Activated CD4-positive, alpha-beta memory T cell treated with anti-CD3 and anti-CD28 coated beads, Interleukin-2, amount 10 ng/mL, durations not matched to agents 7 days and 5 days (primary cell): ENCODE results near the gene UCP3. TPM values are rescaled to one million over a fixed set of nuclear protein-coding genes. Genes with fewer than 3 reads are reported as not detected.

Source experiments
- CTCF ChIA-PET: fragments of 350-600 bp; sonication (Branson Sonifier 250); formaldehyde crosslinking; loops from one replicate; lab custom pipeline; 2021; ENCODE audit warnings: antibody characterized with exemption, inconsistent platforms; lab: Charles Lee
- POLR2A ChIA-PET: fragments of 350-600 bp; sonication (Branson Sonifier 250); formaldehyde crosslinking; loops from one replicate; lab custom pipeline; 2021; ENCODE audit warnings: antibody characterized with exemption; lab: Charles Lee
- DNase-seq: peaks from one replicate; pipeline ENCODE4 v3.0.0-alpha.2; 2020
- H3K27ac Mint-ChIP-seq: one replicate; pipeline ENCODE4 v1.8.0; 2021; ENCODE audit warnings: mild to moderate bottlenecking, mixed read lengths
- H3K27me3 Mint-ChIP-seq: one replicate; pipeline ENCODE4 v1.8.0; 2021; ENCODE audit warnings: mixed read lengths
- H3K36me3 Mint-ChIP-seq: one replicate; pipeline ENCODE4 v1.8.0; 2021; ENCODE audit warnings: low read depth, mixed read lengths
- H3K4me1 Mint-ChIP-seq: one replicate; pipeline ENCODE4 v1.8.0; 2021; ENCODE audit warnings: mixed read lengths
- H3K4me3 Mint-ChIP-seq: one replicate; pipeline ENCODE4 v1.8.0; 2021; ENCODE audit warnings: mild to moderate bottlenecking, mixed read lengths
- H3K9me3 Mint-ChIP-seq: one replicate; pipeline ENCODE4 v1.8.0; 2021; ENCODE audit warnings: mixed read lengths
- total RNA-seq, 2 experiments: library from RNA; stranded (reverse); gene quantifications; one replicate each; pipeline ENCODE4 v1.2.3, GENCODE V29; 2021

The UCP3 gene
- total RNA-seq, 2 experiments from 2014 or later: 1.8 to 2.4 TPM

DNA sequence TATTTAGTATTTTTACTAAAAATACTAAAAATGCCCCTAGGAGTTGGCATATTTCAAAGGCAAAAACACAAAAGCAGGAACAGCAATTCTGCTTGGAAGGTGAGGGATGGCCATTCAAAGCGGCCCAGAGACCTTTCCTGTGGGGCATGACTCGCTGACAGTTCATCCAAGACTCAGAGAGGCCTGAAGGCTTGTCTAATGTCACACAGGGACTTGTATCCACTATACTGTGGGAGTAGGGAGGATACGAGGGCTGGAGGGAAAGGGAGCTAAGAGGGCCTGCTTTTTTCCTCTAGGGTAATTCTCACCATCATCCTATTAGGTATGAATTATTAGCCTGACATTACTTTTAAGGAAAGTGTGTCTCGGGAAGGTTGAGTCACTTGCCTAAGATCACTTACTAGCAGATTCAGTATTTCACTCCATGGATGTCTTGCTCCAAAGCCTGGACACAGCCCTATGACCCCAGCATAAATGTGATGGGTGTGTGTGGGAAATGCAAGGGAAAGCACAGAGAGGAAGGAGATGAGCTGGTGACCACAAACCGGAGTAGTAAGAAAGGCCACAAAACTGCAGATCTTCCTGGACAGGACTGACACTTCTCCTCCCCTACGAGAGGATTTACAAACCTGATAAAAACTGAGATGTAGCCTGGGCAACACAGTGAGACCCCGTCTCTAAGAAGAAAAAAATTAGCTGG lies 16.7 kb upstream of the UCP3 start:
- DNase-seq: no peak
- POLR2A ChIA-PET: interaction anchor here (1.1 to 1.5 kb wide), 3 partner anchors 9 to 21 kb away, joined by 3 to 5 read pairs (median 4); no protein-coding TSS in a partner anchor
- Mint-ChIP-seq H3K27ac (peak overlapping the region; percentile 75), H3K9me3 (no peaks in the 10 kb centered on the region), H3K4me3 (no peak overlapping the region), H3K27me3 (no peaks in the 10 kb centered on the region), H3K4me1 (peaks cover 60% of the 10 kb centered on the region), H3K36me3 (peaks cover 41% of the 10 kb centered on the region)
- CTCF ChIA-PET: no interaction called here

DNA sequence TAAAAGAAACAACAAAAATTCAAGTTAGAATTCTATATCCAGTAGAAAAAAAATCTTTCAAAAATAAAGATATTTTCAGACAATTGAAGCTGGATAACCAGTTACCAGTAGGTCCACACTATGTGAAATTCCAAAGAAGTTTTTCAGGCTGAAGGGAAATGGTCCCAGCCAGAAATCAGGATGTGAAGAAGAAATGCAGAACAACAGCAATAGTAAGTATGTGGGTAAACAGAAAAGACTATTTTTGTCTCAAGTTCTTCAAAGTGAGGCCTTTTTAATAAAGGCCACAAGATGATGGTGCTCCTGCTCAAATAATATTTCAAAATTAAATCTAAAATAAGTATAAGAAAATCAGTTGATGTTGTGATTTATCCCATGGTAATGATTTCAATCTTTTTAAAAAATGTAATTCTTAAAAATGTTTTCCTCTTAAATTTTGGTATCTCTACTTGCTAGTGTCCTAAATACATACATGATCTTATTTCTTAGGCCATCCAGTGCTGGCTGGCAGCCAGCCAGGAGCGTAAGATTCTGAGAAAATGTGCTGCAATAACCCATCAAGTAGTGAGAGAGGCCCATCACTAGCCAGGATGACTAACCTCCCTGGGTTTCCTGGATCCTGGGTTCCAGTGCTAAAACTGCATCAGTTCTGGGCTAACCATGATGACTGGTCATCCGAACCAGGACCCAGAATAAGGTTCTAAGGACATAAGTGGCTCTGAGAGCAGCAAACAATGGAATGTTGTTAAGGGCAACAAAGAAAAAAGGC lies 15.6 kb upstream of the UCP3 start:
- peak overlapping the region; percentile 71 for H3K27ac Mint-ChIP-seq
- DNase-seq: peak; percentile 62
- ChIA-PET CTCF (no interaction called here), POLR2A (no interaction called here)
- no peaks in the 10 kb centered on the region for H3K27me3 Mint-ChIP-seq
- no peak overlapping the region for H3K4me3 Mint-ChIP-seq
- H3K4me1 Mint-ChIP-seq: peaks cover 48% of the 10 kb centered on the region
- H3K9me3 Mint-ChIP-seq: no peaks in the 10 kb centered on the region
- peaks cover 44% of the 10 kb centered on the region for H3K36me3 Mint-ChIP-seq

DNA sequence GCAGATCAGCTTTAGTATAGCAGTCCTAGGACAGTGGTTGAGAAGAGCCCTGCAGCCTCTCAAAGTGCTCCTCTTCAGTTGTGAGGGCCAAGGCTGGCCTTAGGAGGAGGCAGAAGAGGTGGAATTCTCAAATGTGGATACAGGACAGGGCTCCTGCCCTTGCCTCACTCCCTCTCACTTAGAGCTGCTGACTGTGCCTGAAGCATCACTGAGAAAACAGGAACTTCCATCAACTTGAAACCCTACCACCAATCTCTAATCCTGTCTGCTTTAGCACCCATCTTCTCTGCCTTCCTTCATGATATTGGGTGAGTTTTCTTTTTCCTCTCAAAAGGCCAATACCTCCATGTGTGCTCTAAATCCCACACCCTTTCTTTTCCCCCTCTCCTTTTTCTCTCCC lies 14.4 kb upstream of the UCP3 start:
- Mint-ChIP-seq H3K27me3 (no peaks in the 10 kb centered on the region), H3K27ac (no peak overlapping the region)
- CTCF ChIA-PET: no interaction called here

DNA sequence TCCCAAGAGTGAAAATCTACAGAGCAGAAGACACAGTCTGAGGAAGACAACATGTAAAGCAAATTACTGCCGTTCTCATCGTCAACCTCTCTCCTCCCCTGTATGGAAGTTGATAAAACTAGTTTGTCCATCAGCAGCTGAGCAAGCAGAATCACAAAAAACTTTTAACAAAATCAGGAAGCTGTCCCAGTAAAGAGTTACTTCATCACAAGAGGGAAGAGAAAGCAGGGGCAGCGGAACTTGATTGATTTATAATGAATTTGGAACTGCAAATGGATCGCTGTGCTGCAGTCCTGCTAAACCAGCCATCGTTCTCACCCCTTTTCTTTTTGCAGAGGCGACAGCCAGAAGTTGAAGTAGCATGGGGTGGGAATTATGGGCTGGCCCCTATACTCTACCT lies 13.7 kb upstream of the UCP3 start:
- Mint-ChIP-seq H3K36me3 (peaks cover 40% of the 10 kb centered on the region), H3K9me3 (no peaks in the 10 kb centered on the region), H3K27ac (no peak overlapping the region), H3K4me3 (no peak overlapping the region), H3K4me1 (peaks cover 43% of the 10 kb centered on the region), H3K27me3 (no peaks in the 10 kb centered on the region)
- ChIA-PET CTCF (no interaction called here), POLR2A (no interaction called here)
- DNase-seq: no peak

More for the DNA sequence above, 14.4 kb upstream of the UCP3 start:
- Mint-ChIP-seq H3K36me3 (peaks cover 38% of the 10 kb centered on the region), H3K9me3 (no peaks in the 10 kb centered on the region), H3K4me3 (no peak overlapping the region), H3K4me1 (peaks cover 45% of the 10 kb centered on the region)
- DNase-seq: no peak
- POLR2A ChIA-PET: no interaction called here

DNA sequence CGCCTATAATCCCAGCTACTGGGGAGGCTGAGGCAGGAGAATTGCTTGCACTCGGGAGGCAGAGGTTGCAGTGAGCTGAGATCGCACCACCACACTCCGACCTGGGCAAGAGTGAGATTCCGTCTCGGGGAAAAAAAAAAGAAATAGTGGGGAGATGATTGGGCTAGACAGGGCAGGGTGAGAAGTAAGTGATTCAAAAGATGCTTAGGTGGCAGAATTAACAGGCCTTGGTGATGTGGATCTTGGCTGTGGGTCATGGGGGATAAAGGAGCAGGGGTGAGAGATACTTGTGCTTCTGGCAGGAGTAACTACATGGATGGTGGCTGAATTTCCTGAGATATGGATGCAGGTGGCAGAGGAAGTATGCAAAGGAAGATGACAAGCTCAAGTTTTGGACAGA lies 13.1 kb upstream of the UCP3 start:
- Mint-ChIP-seq H3K4me3 (no peak overlapping the region), H3K27ac (no peak overlapping the region), H3K36me3 (peaks cover 45% of the 10 kb centered on the region), H3K4me1 (peaks cover 45% of the 10 kb centered on the region), H3K9me3 (no peaks in the 10 kb centered on the region), H3K27me3 (no peaks in the 10 kb centered on the region)
- DNase-seq: no peak
- CTCF ChIA-PET: no interaction called here
- POLR2A ChIA-PET: no interaction called here

DNA sequence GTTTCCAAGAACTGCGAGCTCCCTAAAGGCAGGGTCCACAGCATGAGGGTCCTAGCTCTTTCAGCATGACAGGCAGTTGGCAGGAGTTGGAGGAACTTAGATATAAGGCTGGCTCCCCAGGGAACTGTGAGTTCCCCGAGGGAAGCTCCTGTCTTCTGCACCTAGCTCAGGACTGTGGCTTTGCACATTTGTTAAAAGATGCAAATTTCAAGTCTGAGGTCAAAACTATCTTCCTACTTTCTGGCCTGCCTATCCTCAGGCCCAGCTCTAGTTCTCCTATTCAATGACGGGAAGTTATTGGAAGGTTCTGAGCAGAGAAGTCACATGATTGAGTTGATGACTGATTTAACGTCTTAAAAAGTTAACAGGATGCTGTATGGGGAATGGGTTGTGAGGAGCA lies 11.7 kb upstream of the UCP3 start:
- H3K4me1 Mint-ChIP-seq: peaks cover 49% of the 10 kb centered on the region

DNA sequence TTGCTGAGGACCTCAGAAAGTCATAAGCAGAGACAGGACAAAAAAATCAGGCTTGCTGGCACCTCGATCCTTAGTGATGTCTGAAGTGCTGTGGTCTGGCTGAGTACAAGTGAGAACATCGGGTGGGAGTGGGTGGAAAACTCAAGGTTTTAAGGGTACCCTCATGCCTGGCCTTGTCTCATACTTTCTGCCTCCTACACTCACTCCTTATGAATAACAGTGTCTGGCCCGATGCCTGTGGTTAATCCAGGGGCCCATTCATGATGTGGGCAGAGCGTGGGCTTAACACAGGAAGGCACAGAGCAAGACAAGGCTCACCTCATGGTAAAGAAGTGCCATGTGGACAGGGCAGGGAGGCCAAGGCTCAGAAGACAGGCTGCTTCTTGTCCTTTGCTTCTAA lies 11.0 kb upstream of the UCP3 start:
- no peak overlapping the region for H3K4me3 Mint-ChIP-seq
- H3K9me3 Mint-ChIP-seq: no peaks in the 10 kb centered on the region
- POLR2A ChIA-PET: interaction anchor here (2.2 to 2.9 kb wide), 3 partner anchors 9 to 38 kb away, joined by 11 to 22 read pairs (median 11); partner anchors contain the start of gene UCP2
- H3K27ac Mint-ChIP-seq: no peak overlapping the region
- DNase-seq: peak; percentile 46
- H3K36me3 Mint-ChIP-seq: peaks cover 51% of the 10 kb centered on the region
- H3K27me3 Mint-ChIP-seq: no peaks in the 10 kb centered on the region
- CTCF ChIA-PET: interaction anchor here (1.0 to 1.6 kb wide), 2 partner anchors 36 to 40 kb away, joined by 3 to 4 read pairs; no protein-coding TSS in a partner anchor
- peaks cover 50% of the 10 kb centered on the region for H3K4me1 Mint-ChIP-seq

More for the DNA sequence above, 11.7 kb upstream of the UCP3 start:
- Mint-ChIP-seq H3K27me3 (no peaks in the 10 kb centered on the region), H3K27ac (no peak overlapping the region), H3K9me3 (no peaks in the 10 kb centered on the region), H3K36me3 (peaks cover 50% of the 10 kb centered on the region), H3K4me3 (no peak overlapping the region)
- POLR2A ChIA-PET: interaction anchor here (0.9 to 2.9 kb wide), 6 partner anchors 9 to 40 kb away, joined by 3 to 11 read pairs (median 4); partner anchors contain the start of gene UCP2
- CTCF ChIA-PET: interaction anchor here (1.6 kb wide), 1 partner anchor 36 kb away, joined by 3 read pairs; no protein-coding TSS in a partner anchor
- DNase-seq: no peak

DNA sequence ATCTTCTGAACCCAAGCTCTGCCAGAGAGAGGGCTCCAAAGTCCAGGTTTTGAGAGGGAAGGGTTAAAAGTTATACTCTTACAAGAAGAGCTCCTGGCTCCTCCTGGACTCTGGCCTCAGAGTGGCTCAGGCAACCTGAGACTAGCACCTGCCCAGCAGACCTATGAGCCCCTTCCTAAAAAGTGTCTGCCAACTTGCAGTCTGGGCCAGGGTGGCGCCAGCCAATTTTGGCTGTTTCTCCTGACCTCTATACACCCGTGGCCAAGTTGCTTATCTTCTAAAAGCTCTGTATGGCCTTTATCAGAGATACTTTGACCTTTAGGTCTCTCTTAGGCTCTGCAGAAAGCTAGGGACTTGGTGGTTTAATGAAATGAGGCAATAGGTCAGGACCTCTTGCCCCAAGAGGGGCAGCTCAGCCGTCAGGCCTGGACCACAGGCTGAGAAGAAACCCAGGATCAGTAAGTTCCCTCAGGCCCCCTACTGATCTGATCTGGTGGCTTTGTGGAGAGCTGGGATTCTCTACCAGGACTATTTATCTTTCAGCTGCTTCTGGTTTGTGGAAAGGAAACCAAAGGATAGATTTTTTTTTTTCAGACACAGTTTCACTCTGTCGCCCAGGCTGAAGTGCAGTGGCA lies 10.3 kb upstream of the UCP3 start:
- H3K27me3 Mint-ChIP-seq: no peaks in the 10 kb centered on the region
- CTCF ChIA-PET: interaction anchor here (1.0 to 1.6 kb wide), 2 partner anchors 35 to 39 kb away, joined by 3 to 4 read pairs; no protein-coding TSS in a partner anchor
- no peak overlapping the region for H3K4me3 Mint-ChIP-seq
- peaks cover 54% of the 10 kb centered on the region for H3K36me3 Mint-ChIP-seq
- H3K27ac Mint-ChIP-seq: no peak overlapping the region
- no peaks in the 10 kb centered on the region for H3K9me3 Mint-ChIP-seq
- POLR2A ChIA-PET: interaction anchor here (2.2 to 2.9 kb wide), 3 partner anchors 8 to 37 kb away, joined by 11 to 22 read pairs (median 11); partner anchors contain the start of gene UCP2
- H3K4me1 Mint-ChIP-seq: peaks cover 52% of the 10 kb centered on the region
- no peak for DNase-seq

DNA sequence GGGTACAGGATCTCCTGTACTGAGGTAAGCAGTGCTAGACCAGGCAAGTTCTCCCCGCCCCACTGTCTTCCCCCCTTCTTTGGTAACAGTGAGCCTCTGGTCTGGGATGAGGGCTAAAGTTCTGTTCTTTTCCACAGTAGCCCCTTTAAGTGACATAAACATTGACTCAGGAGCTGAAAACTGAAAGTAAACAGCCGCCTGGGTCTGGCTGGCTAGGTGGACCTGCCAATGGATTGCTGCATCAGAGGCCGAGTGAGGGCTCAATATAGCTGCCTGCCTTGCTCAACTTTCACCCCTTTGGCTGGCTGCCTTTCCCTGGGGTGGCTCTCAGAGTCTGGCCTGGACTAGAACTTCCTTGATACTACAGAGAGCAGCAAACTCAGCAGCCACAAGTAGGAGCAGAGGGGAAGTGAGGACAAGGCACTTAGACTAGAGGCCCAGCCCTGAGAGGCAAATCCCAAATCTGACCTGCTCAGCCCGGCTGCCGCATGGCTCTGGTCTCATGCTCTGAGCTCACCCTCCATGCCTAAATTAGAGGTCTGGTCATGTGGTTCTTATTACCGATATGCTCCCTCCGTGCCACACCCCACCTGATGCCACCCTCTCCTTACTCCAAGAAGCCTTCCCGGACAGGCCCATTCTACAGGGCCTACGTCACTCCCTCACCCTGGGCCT lies 9.6 kb upstream of the UCP3 start:
- H3K27ac Mint-ChIP-seq: no peak overlapping the region

DNA sequence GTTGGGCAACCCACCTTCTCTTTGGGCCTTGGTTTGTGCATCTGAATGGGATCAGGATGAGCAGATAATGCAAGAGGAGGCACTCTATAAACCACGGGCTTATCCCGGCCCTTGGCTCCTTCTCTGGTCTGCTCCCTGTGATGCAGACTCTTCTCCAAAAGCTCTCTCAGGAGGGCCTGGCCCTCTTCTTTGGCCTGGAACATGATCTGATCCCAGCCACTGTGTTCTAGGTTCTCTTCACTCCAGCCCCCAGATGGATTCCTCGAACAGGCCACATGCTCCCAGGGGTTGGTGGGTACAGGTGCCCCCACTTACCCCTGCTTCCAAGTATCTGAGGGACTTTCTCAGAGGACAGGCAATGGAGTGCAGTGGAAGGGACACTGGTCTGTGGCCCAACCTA lies 8.7 kb upstream of the UCP3 start:
- POLR2A ChIA-PET: interaction anchor here (1.3 to 2.8 kb wide), 2 partner anchors 23 to 36 kb away, joined by 4 to 22 read pairs; partner anchors contain the start of gene UCP2
- no peak overlapping the region for H3K4me3 Mint-ChIP-seq
- no peaks in the 10 kb centered on the region for H3K27me3 Mint-ChIP-seq
- no peaks in the 10 kb centered on the region for H3K9me3 Mint-ChIP-seq
- peaks cover 48% of the 10 kb centered on the region for H3K36me3 Mint-ChIP-seq
- no peak overlapping the region for H3K27ac Mint-ChIP-seq
- H3K4me1 Mint-ChIP-seq: peaks cover 51% of the 10 kb centered on the region
- no peak for DNase-seq
- CTCF ChIA-PET: no interaction called here

More for the DNA sequence above, 9.6 kb upstream of the UCP3 start:
- Mint-ChIP-seq H3K4me1 (peaks cover 51% of the 10 kb centered on the region), H3K4me3 (no peak overlapping the region), H3K27me3 (no peaks in the 10 kb centered on the region), H3K9me3 (no peaks in the 10 kb centered on the region), H3K36me3 (peaks cover 52% of the 10 kb centered on the region)
- no peak for DNase-seq
- ChIA-PET CTCF (interaction anchor here (1.0 kb wide), 1 partner anchor 38 kb away, joined by 4 read pairs; no protein-coding TSS in a partner anchor), POLR2A (interaction anchor here (1.3 to 2.9 kb wide), 3 partner anchors 7 to 37 kb away, joined by 4 to 22 read pairs (median 11); partner anchors contain the start of gene UCP2)

DNA sequence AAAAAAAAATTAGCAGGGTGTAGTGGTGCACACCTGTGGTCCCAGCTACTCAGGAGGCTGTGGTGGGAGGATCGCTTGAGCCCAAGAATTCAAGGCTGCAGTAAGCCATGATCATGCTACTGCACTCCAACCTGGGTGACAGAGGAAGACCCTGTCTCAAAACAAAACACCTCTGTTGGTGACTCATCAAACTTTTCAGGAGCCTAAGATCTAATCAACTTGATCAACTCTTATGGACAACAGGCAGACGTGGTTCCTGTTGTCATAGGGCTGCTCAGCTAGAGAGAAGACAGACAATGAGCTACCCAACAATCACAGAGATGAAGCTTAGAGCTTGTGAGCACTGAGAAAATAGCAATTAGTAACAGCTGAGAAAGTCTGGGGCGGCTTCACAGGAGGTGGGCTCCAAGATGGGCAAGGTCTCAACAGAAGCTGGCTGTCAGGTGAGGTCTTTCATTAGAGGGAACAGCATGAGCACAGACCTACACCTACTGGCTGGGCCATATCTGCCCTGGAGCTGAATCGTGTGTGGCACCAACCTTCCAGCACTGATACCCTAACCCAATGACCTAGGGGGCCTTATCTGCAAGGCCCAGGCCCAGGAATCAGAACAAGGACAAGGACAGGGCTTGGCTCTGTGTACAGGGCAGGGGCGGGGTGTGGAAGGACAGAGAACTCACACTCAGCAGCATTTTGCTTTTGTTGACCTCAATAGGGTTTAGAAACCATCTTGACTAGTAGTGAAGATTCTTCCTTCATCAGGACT lies 7.2 kb upstream of the UCP3 start:
- no peaks in the 10 kb centered on the region for H3K9me3 Mint-ChIP-seq
- POLR2A ChIA-PET: interaction anchor here (1.6 to 7.0 kb wide), 4 partner anchors 10 to 42 kb away, joined by 5 to 84 read pairs (median 14); partner anchors contain the start of gene UCP2
- DNase-seq: no peak
- peaks cover 66% of the 10 kb centered on the region for H3K4me1 Mint-ChIP-seq
- CTCF ChIA-PET: no interaction called here
- H3K36me3 Mint-ChIP-seq: peaks cover 55% of the 10 kb centered on the region
- peak overlapping the region; percentile 63 for H3K27ac Mint-ChIP-seq
- no peak overlapping the region for H3K4me3 Mint-ChIP-seq
- H3K27me3 Mint-ChIP-seq: no peaks in the 10 kb centered on the region
